Glutamatergic neuron (in vitro differentiated cells): ENCODE data around the gene ZCCHC7. TPM values are rescaled to one million over a fixed set of nuclear protein-coding genes. Genes with fewer than 3 reads are reported as not detected.

Experiments used
- DNase-seq: peaks from one replicate; pipeline ENCODE4 v3.0.0; 2022
- H3K27ac Mint-ChIP-seq: one replicate; pipeline ENCODE4 v1.8.0; 2020; ENCODE audit warnings: mild to moderate bottlenecking, mixed read lengths, inconsistent platforms; ENCODE audit not compliant: unreplicated experiment
- H3K27me3 Mint-ChIP-seq: one replicate; pipeline ENCODE4 v1.8.0; 2020; ENCODE audit warnings: mild to moderate bottlenecking, moderate library complexity, mixed read lengths, inconsistent platforms; ENCODE audit not compliant: unreplicated experiment
- H3K36me3 Mint-ChIP-seq: one replicate; pipeline ENCODE4 v1.8.0; 2020; ENCODE audit warnings: mild to moderate bottlenecking, mixed read lengths, inconsistent platforms; ENCODE audit not compliant: unreplicated experiment
- H3K4me1 Mint-ChIP-seq: one replicate; pipeline ENCODE4 v1.8.0; 2020; ENCODE audit warnings: mild to moderate bottlenecking, low read depth, mixed read lengths, inconsistent platforms; ENCODE audit not compliant: unreplicated experiment
- H3K4me3 Mint-ChIP-seq: one replicate; pipeline ENCODE4 v1.8.0; 2020; ENCODE audit warnings: mild to moderate bottlenecking, mixed read lengths, inconsistent platforms; ENCODE audit not compliant: unreplicated experiment
- H3K9me3 Mint-ChIP-seq: one replicate; pipeline ENCODE4 v1.8.0; 2020; ENCODE audit warnings: mild to moderate bottlenecking, moderate library complexity, mixed read lengths, inconsistent platforms; ENCODE audit not compliant: unreplicated experiment
- total RNA-seq: library from RNA; stranded (reverse); fragmentation: NEBNext Ultra II Directional; extraction: Animal tissue kit (Norgen Biotek cat#: 25700); gene quantifications from one replicate; pipeline ENCODE4 v1.2.1, GENCODE V29; 2021; ENCODE audit not compliant: unreplicated experiment
- TF ChIP-seq, protein P1 (sequence below): fragments of 200-600 bp; sonication (generic); IDR thresholded peaks from one replicate; pipeline ENCODE4 v1.5.0; 2021; ENCODE audit not compliant: partially characterized antibody, unreplicated experiment

Gene ZCCHC7
- total RNA-seq, 1 donor from 2014 or later: 31.1 TPM

GRCh38 chr9:37283730-37284325, 163.5 kb downstream of the ZCCHC7 start:
- TF ChIP-seq, protein P1, sequence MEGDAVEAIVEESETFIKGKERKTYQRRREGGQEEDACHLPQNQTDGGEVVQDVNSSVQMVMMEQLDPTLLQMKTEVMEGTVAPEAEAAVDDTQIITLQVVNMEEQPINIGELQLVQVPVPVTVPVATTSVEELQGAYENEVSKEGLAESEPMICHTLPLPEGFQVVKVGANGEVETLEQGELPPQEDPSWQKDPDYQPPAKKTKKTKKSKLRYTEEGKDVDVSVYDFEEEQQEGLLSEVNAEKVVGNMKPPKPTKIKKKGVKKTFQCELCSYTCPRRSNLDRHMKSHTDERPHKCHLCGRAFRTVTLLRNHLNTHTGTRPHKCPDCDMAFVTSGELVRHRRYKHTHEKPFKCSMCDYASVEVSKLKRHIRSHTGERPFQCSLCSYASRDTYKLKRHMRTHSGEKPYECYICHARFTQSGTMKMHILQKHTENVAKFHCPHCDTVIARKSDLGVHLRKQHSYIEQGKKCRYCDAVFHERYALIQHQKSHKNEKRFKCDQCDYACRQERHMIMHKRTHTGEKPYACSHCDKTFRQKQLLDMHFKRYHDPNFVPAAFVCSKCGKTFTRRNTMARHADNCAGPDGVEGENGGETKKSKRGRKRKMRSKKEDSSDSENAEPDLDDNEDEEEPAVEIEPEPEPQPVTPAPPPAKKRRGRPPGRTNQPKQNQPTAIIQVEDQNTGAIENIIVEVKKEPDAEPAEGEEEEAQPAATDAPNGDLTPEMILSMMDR: no peak
- H3K36me3 Mint-ChIP-seq: no peaks in the 10 kb centered on the region
- H3K4me1 Mint-ChIP-seq: peaks cover 15% of the 10 kb centered on the region
- H3K4me3 Mint-ChIP-seq: peak overlapping the region; percentile 63
- peaks cover 2% of the 10 kb centered on the region for H3K9me3 Mint-ChIP-seq
- H3K27me3 Mint-ChIP-seq: no peaks in the 10 kb centered on the region
- no peak for DNase-seq
- H3K27ac Mint-ChIP-seq: peak overlapping the region; percentile 81

GRCh38 chr9:37284636-37285035, 164.3 kb downstream of the ZCCHC7 start:
- H3K9me3 Mint-ChIP-seq: no peaks in the 10 kb centered on the region
- TF ChIP-seq, protein P1: no peak
- H3K4me1 Mint-ChIP-seq: peaks cover 15% of the 10 kb centered on the region
- no peak overlapping the region for H3K4me3 Mint-ChIP-seq
- no peak for DNase-seq
- H3K27me3 Mint-ChIP-seq: no peaks in the 10 kb centered on the region
- H3K27ac Mint-ChIP-seq: no peak overlapping the region
- no peaks in the 10 kb centered on the region for H3K36me3 Mint-ChIP-seq

- Mint-ChIP-seq H3K4me1 (peaks cover 15% of the 10 kb centered on the region), H3K27ac (no peak overlapping the region), H3K27me3 (no peaks in the 10 kb centered on the region)
These were observed 166.3 kb downstream of the ZCCHC7 start for GRCh38 chr9:37286530-37287175.

GRCh38 chr9:37287317-37287716, 166.9 kb downstream of the ZCCHC7 start:
- DNase-seq: no peak
- H3K36me3 Mint-ChIP-seq: no peaks in the 10 kb centered on the region
- no peaks in the 10 kb centered on the region for H3K9me3 Mint-ChIP-seq
- peaks cover 15% of the 10 kb centered on the region for H3K4me1 Mint-ChIP-seq
- H3K27ac Mint-ChIP-seq: no peak overlapping the region
- TF ChIP-seq, protein P1: no peak
- no peak overlapping the region for H3K4me3 Mint-ChIP-seq
- H3K27me3 Mint-ChIP-seq: no peaks in the 10 kb centered on the region

More at GRCh38 chr9:37286530-37287175, 166.3 kb downstream of the ZCCHC7 start:
- TF ChIP-seq, protein P1: no peak
- H3K4me3 Mint-ChIP-seq: no peak overlapping the region
- DNase-seq: no peak
- H3K9me3 Mint-ChIP-seq: no peaks in the 10 kb centered on the region
- no peaks in the 10 kb centered on the region for H3K36me3 Mint-ChIP-seq

- no peaks in the 10 kb centered on the region for H3K9me3 Mint-ChIP-seq
- H3K36me3 Mint-ChIP-seq: no peaks in the 10 kb centered on the region
- no peak overlapping the region for H3K27ac Mint-ChIP-seq
- DNase-seq: no peak
- peaks cover 15% of the 10 kb centered on the region for H3K4me1 Mint-ChIP-seq
- H3K4me3 Mint-ChIP-seq: no peak overlapping the region
- TF ChIP-seq, protein P1: no peak
- H3K27me3 Mint-ChIP-seq: no peaks in the 10 kb centered on the region
These were observed 169.3 kb downstream of the ZCCHC7 start for GRCh38 chr9:37289631-37290030.
